ENCODE measurements around the gene C17orf50. TPM values are rescaled to one million over a fixed set of nuclear protein-coding genes. Genes with fewer than 3 reads are reported as not detected.

The C17orf50 gene
- total and polyA plus RNA-seq, 8 donors = 0.12 to 0.28 (median 0.17) TPM; not detected in 5

- Histone ChIP-seq H3K9me3 (no peaks in the 10 kb centered on the region), H3K36me3 (no peaks in the 10 kb centered on the region), H3K4me1 (peaks cover 0 to 4% (median 0%) of the 10 kb centered on the region in 3 donors), H3K27ac (no peak overlapping the region), H3K4me3 (no peak overlapping the region), H3K27me3 (peaks cover 0 to 2% (median 0%) of the 10 kb centered on the region in 4 donors)
- intact Hi-C loops (cut with DNase I) = no loop called here
- no peak for TF ChIP-seq CTCF (IDR thresholded peaks at IDR 0.05)
- ATAC-seq = no peak
- WGBS, 2 donors = 72 to 82% methylated on average over 1 of the region's 1 CpG
- no peak for DNase-seq
- no peak for FAIRE-seq
Measured at GRCh38 chr17:35796942-35797341, 36.3 kb downstream of the C17orf50 start.

GRCh38 chr17:35797370-35797769 lies 36.7 kb downstream of the C17orf50 start:
- Histone ChIP-seq H3K27me3 (peaks cover 0 to 2% (median 0%) of the 10 kb centered on the region in 4 donors), H3K36me3 (no peaks in the 10 kb centered on the region), H3K4me1 (peaks cover 0 to 4% (median 0%) of the 10 kb centered on the region in 3 donors), H3K9me3 (no peaks in the 10 kb centered on the region), H3K4me3 (no peak overlapping the region), H3K27ac (no peak overlapping the region)
- ATAC-seq = no peak
- no peak for FAIRE-seq
- intact Hi-C loops (cut with DNase I) = no loop called here
- TF ChIP-seq CTCF (IDR thresholded peaks at IDR 0.05) = no peak
- WGBS, 2 donors = 50 to 70% methylated on average over 4 of the region's 4 CpGs
- no peak for DNase-seq

- Histone ChIP-seq H3K27ac (no peak overlapping the region), H3K4me1 (peaks cover 0 to 4% (median 0%) of the 10 kb centered on the region in 3 donors), H3K27me3 (peaks cover 0 to 2% (median 0%) of the 10 kb centered on the region in 4 donors), H3K4me3 (no peak overlapping the region), H3K9me3 (no peaks in the 10 kb centered on the region), H3K36me3 (no peaks in the 10 kb centered on the region)
- no peak for DNase-seq
- WGBS, 2 donors = 66 to 77% methylated on average over 5 of the region's 5 CpGs
- no peak for TF ChIP-seq CTCF (IDR thresholded peaks at IDR 0.05)
- no peak for FAIRE-seq
- ATAC-seq = no peak
- intact Hi-C loops (cut with DNase I) = no loop called here
Measured at GRCh38 chr17:35797918-35798317, 37.2 kb downstream of the C17orf50 start.

GRCh38 chr17:35799942-35800341 lies 39.3 kb downstream of the C17orf50 start:
- Histone ChIP-seq H3K4me1 (peaks cover 0 to 4% (median 0%) of the 10 kb centered on the region in 3 donors), H3K36me3 (no peaks in the 10 kb centered on the region), H3K27ac (no peak overlapping the region), H3K9me3 (no peaks in the 10 kb centered on the region), H3K27me3 (peaks cover 0 to 2% (median 0%) of the 10 kb centered on the region in 4 donors), H3K4me3 (no peak overlapping the region)
- peak in 5 of 6 donors; percentile 64 to 82 (median 72) for DNase-seq
- intact Hi-C loops (cut with DNase I) = loop anchor here in 2 of 3 donors (5.0 kb wide), 1 partner anchor 33 kb away; no protein-coding TSS in a partner anchor
- ATAC-seq = peak; percentile 50 to 73 (median 63)
- TF ChIP-seq CTCF (IDR thresholded peaks at IDR 0.05) = no peak
- FAIRE-seq = no peak

GRCh38 chr17:35801583-35802224 lies 41.0 kb downstream of the C17orf50 start:
- FAIRE-seq (no peak), ATAC-seq (no peak)
- intact Hi-C loops (cut with DNase I) = loop anchor here in 2 of 3 donors (5.0 kb wide), 1 partner anchor 34 kb away; no protein-coding TSS in a partner anchor

More at GRCh38 chr17:35801583-35802224, 41.0 kb downstream of the C17orf50 start:
- WGBS, 2 donors = 73 to 79% methylated on average over 9 of the region's 9 CpGs
- H3K4me3 ChIP-seq = no peak overlapping the region
- peak in 1 of 6 donors; percentile 39 for DNase-seq
- peaks cover 0 to 4% (median 0%) of the 10 kb centered on the region in 3 donors for H3K4me1 ChIP-seq
- H3K36me3 ChIP-seq = no peaks in the 10 kb centered on the region
- no peak overlapping the region for H3K27ac ChIP-seq
- H3K27me3 ChIP-seq = peaks cover 0 to 2% (median 0%) of the 10 kb centered on the region in 4 donors
- no peak for TF ChIP-seq CTCF (IDR thresholded peaks at IDR 0.05)
- no peaks in the 10 kb centered on the region for H3K9me3 ChIP-seq

All from pancreas (tissue), 10 donors.